Activated effector memory CD4-positive, alpha-beta T cell treated with anti-CD3 and anti-CD28 coated beads, Interleukin-2, amount 50 U/mL, for 16 hours (primary cell): ENCODE results near the gene C1GALT1.

ENCODE experiments used
- DNase-seq: peaks from one replicate; pipeline ENCODE4 v3.0.0-alpha.2; 2020

The C1GALT1 gene

DNA sequence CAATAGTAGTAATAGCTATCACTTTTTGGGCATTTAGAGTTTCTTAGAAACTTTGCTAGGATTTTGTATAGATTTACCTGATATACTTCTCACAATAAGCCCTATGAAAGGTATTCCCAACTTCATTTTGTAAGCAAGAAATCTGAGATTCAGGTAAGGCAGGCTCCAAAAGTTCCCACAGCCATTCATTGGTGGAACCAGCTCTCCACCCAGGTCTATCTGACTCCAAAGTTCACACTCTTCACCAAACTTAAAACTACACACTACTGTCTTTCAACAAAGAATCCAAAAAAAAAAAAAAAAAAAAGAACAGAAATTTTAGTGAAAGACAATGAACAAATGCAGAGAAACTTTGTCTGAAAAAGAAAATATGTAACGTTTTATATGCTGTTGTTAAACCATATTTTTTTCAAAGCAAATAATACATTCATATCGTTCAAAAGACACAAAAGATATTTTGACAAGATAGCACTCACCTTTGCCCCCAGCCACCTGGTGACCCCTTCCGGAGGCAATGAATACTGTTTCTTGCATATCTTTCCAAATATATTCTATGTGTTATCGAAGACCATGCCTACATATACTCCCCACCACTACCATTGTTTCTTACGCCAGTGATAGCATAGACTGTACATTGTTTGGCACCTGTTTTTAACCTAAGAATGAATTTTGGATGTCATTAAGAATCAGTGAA, 108.2 kb downstream of the C1GALT1 start:
- DNase-seq, result no peak

DNA sequence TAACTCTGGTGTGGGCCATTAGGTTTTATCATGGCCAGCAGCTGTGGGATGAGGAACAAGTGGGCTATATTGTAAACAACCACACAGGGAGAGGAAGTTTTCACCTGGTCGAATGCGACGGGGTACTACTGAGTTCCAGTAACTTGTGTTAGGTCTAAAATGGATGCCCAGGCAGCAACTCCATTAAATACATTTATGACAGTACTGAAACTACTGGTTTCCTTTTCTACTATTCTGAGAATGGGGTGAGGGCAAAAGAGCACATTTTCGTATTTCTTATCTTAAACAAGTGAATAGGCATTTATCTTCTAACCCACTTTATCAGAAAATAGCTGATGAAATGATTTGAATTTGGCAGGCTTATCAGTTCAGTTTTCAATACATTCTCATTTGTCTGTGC, 109.7 kb downstream of the C1GALT1 start:
- no peak for DNase-seq

GRCh38 chr7:7292608-7293007, 110.3 kb downstream of the C1GALT1 start:
- DNase-seq, result no peak

DNA sequence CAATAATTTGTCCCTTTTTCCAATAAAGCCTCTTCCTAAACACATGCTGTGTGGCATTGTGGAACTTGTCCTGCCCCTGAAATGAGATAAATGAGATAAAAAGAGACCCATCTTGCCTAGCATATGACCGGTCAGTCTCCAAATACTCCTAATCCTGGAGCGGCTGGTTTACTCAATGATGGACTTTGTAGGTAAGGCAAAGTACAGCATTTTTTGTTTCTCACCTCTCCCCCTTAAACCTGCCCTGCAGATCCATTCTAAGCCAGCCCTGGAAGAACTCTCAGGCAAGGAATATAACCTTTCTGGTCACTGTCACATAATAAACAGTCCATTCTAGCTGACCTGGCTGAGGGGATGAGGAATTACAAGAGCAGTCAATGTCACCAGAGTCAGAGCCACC, 110.7 kb downstream of the C1GALT1 start:
- DNase-seq, result no peak

- no peak for DNase-seq
Measured at GRCh38 chr7:7294911-7295310, 112.6 kb downstream of the C1GALT1 start.
